DOHH2 (cell line): ENCODE measurements around the gene CLMN.

Experiments used
- H3F3A ChIP-seq: fragments of 200-600 bp; sonication (generic), shearing (Covaris generic); 2 replicates; pipeline ENCODE4 v1.6.0; 2016; ENCODE audit warnings: antibody characterized with exemption, mild to moderate bottlenecking; ENCODE audit not compliant: control insufficient read depth, insufficient read depth
- H3K27ac ChIP-seq: fragments of 200-600 bp; sonication (generic); 2 replicates; pipeline ENCODE4 v1.5.1; 2014; ENCODE audit warnings: low read depth, mild to moderate bottlenecking, low read length, moderate library complexity
- H3K27me3 ChIP-seq: fragments of 200-600 bp; sonication (generic); 2 replicates; pipeline ENCODE4 v1.6.1; 2014; ENCODE audit warnings: mild to moderate bottlenecking, low read length, mixed read lengths; ENCODE audit not compliant: control insufficient read depth
- H3K36me3 ChIP-seq: fragments of 200-600 bp; sonication (generic); 2 replicates; pipeline ENCODE4 v1.6.1; 2014; ENCODE audit warnings: mild to moderate bottlenecking, low read length, moderate library complexity, mixed read lengths; ENCODE audit not compliant: control insufficient read depth
- H3K4me1 ChIP-seq: fragments of 200-600 bp; sonication (generic); 2 replicates; pipeline ENCODE4 v1.6.1; 2014; ENCODE audit warnings: mild to moderate bottlenecking, low read length, mixed read lengths; ENCODE audit not compliant: control insufficient read depth
- H3K4me2 ChIP-seq: fragments of 200-600 bp; sonication (generic); 2 replicates; pipeline ENCODE4 v1.6.0; 2014; ENCODE audit warnings: mild to moderate bottlenecking, low read length, moderate library complexity
- H3K4me3 ChIP-seq: fragments of 200-600 bp; sonication (generic); 2 replicates; pipeline ENCODE4 v1.5.1; 2014; ENCODE audit warnings: mild to moderate bottlenecking, low read length, mixed read lengths
- H3K79me2 ChIP-seq: fragments of 200-600 bp; sonication (generic); 2 replicates; pipeline ENCODE4 v1.6.1; 2014; ENCODE audit warnings: mild to moderate bottlenecking, low read length, mixed read lengths; ENCODE audit not compliant: control insufficient read depth
- H3K9me2 ChIP-seq: fragments of 200-600 bp; sonication (generic); replicated peaks from 2 replicates; pipeline ENCODE4 v1.6.1; 2014; ENCODE audit warnings: mild to moderate bottlenecking, low read length, mixed read lengths; ENCODE audit not compliant: control insufficient read depth
- H3K9me3 ChIP-seq: fragments of 200-600 bp; sonication (generic); 2 replicates; pipeline ENCODE4 v1.6.1; 2014; ENCODE audit warnings: antibody characterized with exemption, low read length, mixed read lengths; ENCODE audit not compliant: control insufficient read depth, insufficient read depth
- H4K20me1 ChIP-seq: fragments of 200-600 bp; sonication (generic); 2 replicates; pipeline ENCODE4 v1.6.0; 2014; ENCODE audit warnings: low read depth, mild to moderate bottlenecking, antibody characterized with exemption, low read length, moderate library complexity; ENCODE audit not compliant: control insufficient read depth, insufficient read depth
- CTCF ChIP-seq: fragments of 200-600 bp; sonication (generic); IDR thresholded peaks from one replicate; pipeline ENCODE4 v1.5.1; 2014; ENCODE audit warnings: antibody characterized with exemption, mild to moderate bottlenecking, low read depth, low read length; ENCODE audit not compliant: poor library complexity, severe bottlenecking
- EZH2phosphoT487 ChIP-seq: fragments of 200-600 bp; sonication (generic); IDR thresholded peaks from 2 replicates; pipeline ENCODE4 v1.6.1; 2017; ENCODE audit warnings: borderline replicate concordance, mild to moderate bottlenecking, antibody characterized with exemption, low read length, moderate library complexity, mixed read lengths

Gene CLMN

GRCh38 chr14:95174184-95174792, 145.4 kb downstream of the CLMN start:
- peaks cover 5% of the 10 kb centered on the region; the same call in 1 of the 2 replicates for H3F3A ChIP-seq
- H3K9me2 ChIP-seq, result no peaks in the 10 kb centered on the region
- H4K20me1 ChIP-seq, result no peaks in the 10 kb centered on the region
- H3K4me1 ChIP-seq, result no peaks in the 10 kb centered on the region
- TF ChIP-seq CTCF (no peak), EZH2phosphoT487 (no peak)
- H3K4me3 ChIP-seq, result no peak overlapping the region
- no peaks in the 10 kb centered on the region for H3K9me3 ChIP-seq
- no peaks in the 10 kb centered on the region for H3K36me3 ChIP-seq
- no peaks in the 10 kb centered on the region for H3K79me2 ChIP-seq
- H3K4me2 ChIP-seq, result no peak overlapping the region
- H3K27me3 ChIP-seq, result peaks cover 16% of the 10 kb centered on the region
- H3K27ac ChIP-seq, result no peak overlapping the region

- Histone ChIP-seq H3K4me1 (no peaks in the 10 kb centered on the region), H3F3A (peaks cover 5% of the 10 kb centered on the region; the same call in 1 of the 2 replicates), H3K9me2 (no peaks in the 10 kb centered on the region), H3K27me3 (peaks cover 16% of the 10 kb centered on the region), H3K79me2 (no peaks in the 10 kb centered on the region), H3K36me3 (no peaks in the 10 kb centered on the region), H3K4me2 (no peak overlapping the region), H4K20me1 (no peaks in the 10 kb centered on the region), H3K9me3 (no peaks in the 10 kb centered on the region), H3K4me3 (no peak overlapping the region), H3K27ac (no peak overlapping the region)
- TF ChIP-seq EZH2phosphoT487, result no peak
- TF ChIP-seq CTCF, result no peak
These were observed 146.2 kb downstream of the CLMN start for GRCh38 chr14:95173518-95173917.

GRCh38 chr14:95167177-95167576, 152.5 kb downstream of the CLMN start:
- TF ChIP-seq CTCF (no peak), EZH2phosphoT487 (no peak)
- no peak overlapping the region for H3K4me2 ChIP-seq
- no peaks in the 10 kb centered on the region for H3K9me3 ChIP-seq
- no peaks in the 10 kb centered on the region for H3K36me3 ChIP-seq
- no peaks in the 10 kb centered on the region for H3K9me2 ChIP-seq
- H3F3A ChIP-seq, result no peaks in the 10 kb centered on the region
- H3K4me1 ChIP-seq, result no peaks in the 10 kb centered on the region
- peaks cover 2% of the 10 kb centered on the region; the same call in 1 of the 2 replicates for H3K27me3 ChIP-seq
- no peaks in the 10 kb centered on the region for H4K20me1 ChIP-seq
- no peak overlapping the region for H3K27ac ChIP-seq
- no peak overlapping the region for H3K4me3 ChIP-seq
- no peaks in the 10 kb centered on the region for H3K79me2 ChIP-seq
